ENCODE data around the gene CAPN2.

Gene CAPN2

GRCh38 chr1:223761411-223761810 lies 49.1 kb downstream of the CAPN2 start:
- no peak for DNase-seq

GRCh38 chr1:223763251-223763650 lies 50.9 kb downstream of the CAPN2 start:
- no peak for DNase-seq

GRCh38 chr1:223763881-223764280 lies 51.5 kb downstream of the CAPN2 start:
- no peak for DNase-seq

- no peak for DNase-seq
Observed at GRCh38 chr1:223765036-223765718, 52.8 kb downstream of the CAPN2 start.

GRCh38 chr1:223765719-223766340 lies 53.5 kb downstream of the CAPN2 start:
- no peak for DNase-seq

- no peak for DNase-seq
Observed at GRCh38 chr1:223770621-223771315, 58.4 kb downstream of the CAPN2 start.

- DNase-seq: no peak
Observed at GRCh38 chr1:223771469-223771813, 59.1 kb downstream of the CAPN2 start.

- no peak for DNase-seq
Observed at GRCh38 chr1:223771814-223772770, 59.8 kb downstream of the CAPN2 start.

GRCh38 chr1:223772771-223773160 lies 60.4 kb downstream of the CAPN2 start:
- no peak for DNase-seq

GRCh38 chr1:223774134-223774814 lies 61.9 kb downstream of the CAPN2 start:
- DNase-seq: no peak

GRCh38 chr1:223775054-223775453 lies 62.7 kb downstream of the CAPN2 start:
- DNase-seq: no peak

- no peak for DNase-seq
Observed at GRCh38 chr1:223775711-223776074, 63.4 kb downstream of the CAPN2 start.

- no peak for DNase-seq
Observed at GRCh38 chr1:223776075-223776814, 63.9 kb downstream of the CAPN2 start.

- no peak for DNase-seq
Observed at GRCh38 chr1:223776826-223777454, 64.6 kb downstream of the CAPN2 start.

- no peak for DNase-seq
Observed at GRCh38 chr1:223780318-223780717, 68.0 kb downstream of the CAPN2 start.

- no peak for DNase-seq
Observed at GRCh38 chr1:223780949-223781348, 68.6 kb downstream of the CAPN2 start.

GRCh38 chr1:223783676-223784075 lies 71.3 kb downstream of the CAPN2 start:
- DNase-seq: no peak

GRCh38 chr1:223784541-223784940 lies 72.2 kb downstream of the CAPN2 start:
- no peak for DNase-seq

GRCh38 chr1:223785808-223786207 lies 73.5 kb downstream of the CAPN2 start:
- DNase-seq: no peak

- no peak for DNase-seq
Observed at GRCh38 chr1:223788746-223789415, 76.5 kb downstream of the CAPN2 start.

GRCh38 chr1:223792046-223792445 lies 79.7 kb downstream of the CAPN2 start:
- no peak for DNase-seq

Data from GOT3 (cell line).